ENCODE results near the gene SPAST. TPM values are rescaled to one million over a fixed set of nuclear protein-coding genes. Genes with fewer than 3 reads are reported as not detected.
A peak's percentile ranks its signal among the peaks of the same experiment; 100 is the strongest.
"Not testable (repeated sequence)": the region's sequence is repeated elsewhere in the genome, so short reads cannot be mapped to it uniquely, and the experiment has no call there.

SPAST gene, protein sequence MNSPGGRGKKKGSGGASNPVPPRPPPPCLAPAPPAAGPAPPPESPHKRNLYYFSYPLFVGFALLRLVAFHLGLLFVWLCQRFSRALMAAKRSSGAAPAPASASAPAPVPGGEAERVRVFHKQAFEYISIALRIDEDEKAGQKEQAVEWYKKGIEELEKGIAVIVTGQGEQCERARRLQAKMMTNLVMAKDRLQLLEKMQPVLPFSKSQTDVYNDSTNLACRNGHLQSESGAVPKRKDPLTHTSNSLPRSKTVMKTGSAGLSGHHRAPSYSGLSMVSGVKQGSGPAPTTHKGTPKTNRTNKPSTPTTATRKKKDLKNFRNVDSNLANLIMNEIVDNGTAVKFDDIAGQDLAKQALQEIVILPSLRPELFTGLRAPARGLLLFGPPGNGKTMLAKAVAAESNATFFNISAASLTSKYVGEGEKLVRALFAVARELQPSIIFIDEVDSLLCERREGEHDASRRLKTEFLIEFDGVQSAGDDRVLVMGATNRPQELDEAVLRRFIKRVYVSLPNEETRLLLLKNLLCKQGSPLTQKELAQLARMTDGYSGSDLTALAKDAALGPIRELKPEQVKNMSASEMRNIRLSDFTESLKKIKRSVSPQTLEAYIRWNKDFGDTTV
- total RNA-seq = 10 to 100 TPM; 20.5 to 34.3 (median 24.8) TPM

DNA sequence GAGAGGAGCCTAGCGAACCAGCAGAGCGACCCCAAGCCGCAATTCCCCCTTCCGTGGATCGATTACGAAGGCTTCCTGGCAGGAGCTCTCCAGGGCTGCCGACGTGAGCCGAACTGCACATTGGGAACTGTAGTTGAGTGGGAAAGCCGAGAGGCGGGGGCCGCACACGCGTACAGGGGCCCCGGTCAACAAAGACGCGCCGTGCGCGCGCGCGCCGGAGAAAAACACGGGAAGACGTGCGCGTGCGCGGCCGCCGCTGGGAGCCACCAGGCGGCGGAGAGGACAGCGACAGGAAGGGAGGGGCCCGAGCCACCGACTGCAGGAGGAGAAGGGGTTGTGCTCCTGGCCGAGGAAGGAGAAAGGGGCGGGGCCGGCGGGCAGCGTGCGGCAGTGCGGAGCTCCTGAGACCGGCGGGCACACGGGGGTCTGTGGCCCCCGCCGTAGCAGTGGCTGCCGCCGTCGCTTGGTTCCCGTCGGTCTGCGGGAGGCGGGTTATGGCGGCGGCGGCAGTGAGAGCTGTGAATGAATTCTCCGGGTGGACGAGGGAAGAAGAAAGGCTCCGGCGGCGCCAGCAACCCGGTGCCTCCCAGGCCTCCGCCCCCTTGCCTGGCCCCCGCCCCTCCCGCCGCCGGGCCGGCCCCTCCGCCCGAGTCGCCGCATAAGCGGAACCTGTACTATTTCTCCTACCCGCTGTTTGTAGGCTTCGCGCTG is at the start of gene SPAST:
Gene SPAST (plus strand): TSS at position 247 of the 711 bp plus-strand sequence. CDS start 276 bp downstream, at position 523.
- peak in 1 of 2 donors; percentile 71 for TF ChIP-seq POLR2A (IDR thresholded peaks at IDR 0.05)
- TF ChIP-seq, protein P1, sequence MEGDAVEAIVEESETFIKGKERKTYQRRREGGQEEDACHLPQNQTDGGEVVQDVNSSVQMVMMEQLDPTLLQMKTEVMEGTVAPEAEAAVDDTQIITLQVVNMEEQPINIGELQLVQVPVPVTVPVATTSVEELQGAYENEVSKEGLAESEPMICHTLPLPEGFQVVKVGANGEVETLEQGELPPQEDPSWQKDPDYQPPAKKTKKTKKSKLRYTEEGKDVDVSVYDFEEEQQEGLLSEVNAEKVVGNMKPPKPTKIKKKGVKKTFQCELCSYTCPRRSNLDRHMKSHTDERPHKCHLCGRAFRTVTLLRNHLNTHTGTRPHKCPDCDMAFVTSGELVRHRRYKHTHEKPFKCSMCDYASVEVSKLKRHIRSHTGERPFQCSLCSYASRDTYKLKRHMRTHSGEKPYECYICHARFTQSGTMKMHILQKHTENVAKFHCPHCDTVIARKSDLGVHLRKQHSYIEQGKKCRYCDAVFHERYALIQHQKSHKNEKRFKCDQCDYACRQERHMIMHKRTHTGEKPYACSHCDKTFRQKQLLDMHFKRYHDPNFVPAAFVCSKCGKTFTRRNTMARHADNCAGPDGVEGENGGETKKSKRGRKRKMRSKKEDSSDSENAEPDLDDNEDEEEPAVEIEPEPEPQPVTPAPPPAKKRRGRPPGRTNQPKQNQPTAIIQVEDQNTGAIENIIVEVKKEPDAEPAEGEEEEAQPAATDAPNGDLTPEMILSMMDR (IDR thresholded peaks at IDR 0.05) = peak; percentile 32 to 89 (median 68)
- Histone ChIP-seq H3K27ac (peak within 1 kb of the TSS; percentile 84 to 89 (median 85)), H3K27me3 (no peaks in the 10 kb centered on the region), H3K4me1 (peaks cover 12% of the 10 kb centered on the region in 2 donors), H3K36me3 (no peaks in the 10 kb centered on the region), H3K4me3 (replicated peaks in 1 of 3) (peak within 1 kb of the TSS; percentile 70 to 92 (median 75)), H3K9me3 (no peaks in the 10 kb centered on the region)
- DNase-seq = peak; percentile 98 to 99
- WGBS, 2 donors = 0% methylated on average over 25 to 64 of the region's 79 CpGs
- intact Hi-C loops (cut with DNase I) = loop anchor here (10.0 kb wide), 2 partner anchors 49 to 101 kb away; partner anchors contain the start of genes MEMO1 and SLC30A6

DNA sequence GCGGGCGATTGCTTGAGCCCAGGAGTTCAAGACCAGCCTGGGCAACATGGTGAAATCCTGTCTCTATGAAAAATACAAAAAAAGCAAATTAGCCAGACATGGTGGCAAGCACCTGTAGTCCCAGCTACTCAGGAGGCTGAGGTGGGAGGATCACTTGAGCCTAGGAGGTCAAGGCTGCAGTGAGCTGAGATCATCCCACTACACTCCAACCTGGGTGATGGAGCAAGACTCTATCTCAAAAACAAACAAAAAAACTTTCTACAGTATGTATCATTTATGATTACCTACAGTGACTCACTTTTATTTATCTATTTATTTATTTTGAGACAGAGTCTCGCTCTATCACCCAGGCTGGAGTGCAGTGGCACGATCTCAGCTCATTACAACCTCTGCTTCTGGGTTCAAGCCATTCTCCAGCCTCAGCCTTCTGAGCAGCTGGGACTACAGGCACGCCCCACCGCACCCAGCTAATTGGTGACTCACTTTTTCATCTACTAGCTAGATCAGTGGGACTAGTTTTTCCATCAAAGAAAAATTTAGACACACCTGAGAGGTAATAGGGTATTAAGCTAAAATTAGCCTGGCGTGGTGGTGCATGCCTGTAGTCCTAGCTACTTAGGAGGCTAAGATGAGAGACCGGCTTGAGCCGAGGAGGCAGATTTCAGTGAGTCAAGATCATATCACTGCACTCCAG is 44.4 kb upstream of the SPAST start:
- intact Hi-C loops (cut with DNase I) = loop anchor here (10.0 kb wide), 1 partner anchor 46 kb away; the partner anchor contains the start of gene SPAST
- not testable (repeated sequence) for H3K27me3 ChIP-seq; H3K9me3 ChIP-seq; H3K27ac ChIP-seq; H3K4me3 ChIP-seq (replicated peaks in 1 of 3); H3K4me1 ChIP-seq; DNase-seq
- WGBS, 2 donors = 98% methylated on average over 9 of the region's 9 CpGs
- H3K36me3 ChIP-seq = peaks cover 12 to 19% of the 10 kb centered on the region in 2 donors

DNA sequence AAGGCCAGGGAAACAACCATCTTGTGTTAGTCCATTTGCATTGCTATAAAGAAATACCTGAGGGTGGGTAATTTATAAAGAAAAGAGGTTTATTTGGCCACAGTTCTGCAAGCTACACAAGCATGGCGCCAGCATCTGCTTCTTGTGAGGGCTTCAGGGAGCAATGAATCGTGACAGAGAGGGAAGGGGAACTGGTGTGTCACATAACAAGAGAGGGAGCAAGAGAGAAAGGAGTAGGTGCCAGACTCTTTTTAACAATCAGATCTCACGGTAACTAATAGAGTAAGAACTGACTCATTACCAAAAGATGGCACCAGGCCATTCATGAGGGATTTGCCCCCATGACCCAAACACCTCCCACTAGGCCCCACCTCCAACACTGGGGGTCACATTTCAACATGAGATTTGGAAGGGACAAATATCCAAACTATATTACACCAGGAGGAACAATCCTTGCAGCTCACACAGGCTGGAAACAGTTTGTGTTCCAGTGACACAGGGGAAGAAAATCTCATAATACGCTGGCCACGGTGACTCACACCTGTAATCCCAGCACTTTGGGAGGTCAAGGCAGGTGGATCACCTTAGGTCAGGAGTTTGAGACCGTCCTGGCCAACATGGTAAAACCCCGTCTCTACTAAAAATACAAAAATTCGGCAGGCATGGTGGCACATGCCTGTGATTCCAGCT is 29.0 kb upstream of the SPAST start:
- H3K27ac ChIP-seq; H3K27me3 ChIP-seq; intact Hi-C loops (cut with DNase I); H3K4me3 ChIP-seq (replicated peaks in 1 of 3); H3K9me3 ChIP-seq: not testable (repeated sequence)
- DNase-seq = peak; percentile 39 to 61
- Histone ChIP-seq H3K36me3 (peaks cover 0 to 10% of the 10 kb centered on the region in 2 donors), H3K4me1 (peaks cover 14 to 22% of the 10 kb centered on the region in 2 donors)
- WGBS, 2 donors = 62 to 66% methylated on average over 8 of the region's 8 CpGs

DNA sequence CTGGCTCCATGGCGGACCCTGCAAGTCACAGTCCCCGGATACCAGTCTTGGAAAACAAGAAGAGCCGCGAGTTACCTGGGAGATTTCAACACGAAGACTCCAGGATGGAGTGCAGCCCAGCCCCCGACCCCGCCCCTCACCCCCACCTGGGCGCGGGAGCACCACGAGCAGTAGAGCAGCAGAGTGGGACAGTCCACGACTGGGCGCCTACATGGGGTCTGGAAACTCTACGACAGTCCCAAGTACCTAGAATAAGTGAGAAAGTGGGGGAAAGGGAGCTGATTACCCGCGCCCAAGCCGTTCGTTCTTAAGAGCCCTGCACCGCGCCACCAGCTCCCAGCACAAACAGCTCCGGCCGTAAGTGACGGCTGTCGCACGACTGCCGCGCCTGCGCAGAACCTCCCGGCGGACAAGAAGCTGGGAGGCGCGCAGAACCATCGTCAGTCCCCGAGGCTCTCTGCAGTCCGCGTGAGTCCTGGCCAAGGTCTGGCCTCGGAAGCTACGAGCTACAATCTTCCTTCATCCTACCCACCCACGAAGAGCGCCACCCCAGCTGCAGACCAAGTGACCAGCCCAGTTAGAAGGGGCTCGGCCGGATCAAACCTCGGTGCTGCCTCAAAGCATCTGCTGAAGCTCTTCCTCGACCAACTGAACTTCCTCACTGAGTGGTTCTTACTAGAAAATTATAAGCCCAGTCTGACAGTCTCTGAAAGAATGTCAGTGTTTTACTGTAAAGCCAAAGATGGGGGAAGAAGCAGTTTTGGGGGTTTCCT is 23.7 kb upstream of the SPAST start, which contains the start of gene DPY30:
Gene DPY30 (minus strand): TSS at position 359 of the 773 bp plus-strand sequence. CDS start 349 bp downstream, at position 10.
- peak; percentile 92 to 93 for DNase-seq
- peak within 1 kb of the TSS; percentile 70 to 75 (median 71) for H3K4me3 ChIP-seq (replicated peaks in 1 of 3)
- TF ChIP-seq, protein P1 (IDR thresholded peaks at IDR 0.05) = no peak
- TF ChIP-seq POLR2A (IDR thresholded peaks at IDR 0.05) = peak in 1 of 2 donors; percentile 90
- intact Hi-C loops (cut with DNase I) = no loop called here
- H3K27ac ChIP-seq = peak within 1 kb of the TSS; percentile 67 to 89 (median 73)
- no peaks in the 10 kb centered on the region for H3K9me3 ChIP-seq
- no peaks in the 10 kb centered on the region for H3K27me3 ChIP-seq
- peaks cover 5 to 10% of the 10 kb centered on the region in 2 donors for H3K4me1 ChIP-seq
- no peaks in the 10 kb centered on the region for H3K36me3 ChIP-seq
- WGBS, 2 donors = 1 to 2% methylated on average over 11 to 23 of the region's 43 CpGs

DNA sequence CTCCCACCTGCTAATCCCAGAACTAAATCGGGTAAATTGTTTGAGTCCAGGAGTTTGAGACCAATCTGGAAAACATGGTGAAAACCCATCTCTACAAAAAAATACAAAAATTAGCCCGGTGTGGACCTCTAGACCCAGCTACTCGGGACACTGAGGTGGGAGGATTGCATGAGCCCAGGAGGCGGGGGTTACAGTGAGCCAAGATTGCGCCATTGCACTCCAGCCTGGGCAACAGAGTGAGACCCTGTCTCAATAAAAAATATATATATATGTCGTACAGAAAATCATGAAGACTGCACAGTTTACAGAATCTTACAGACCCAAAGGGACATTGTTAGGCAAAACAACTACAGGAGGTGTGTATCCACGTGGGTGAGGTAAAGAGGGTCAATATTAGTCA is 19.8 kb upstream of the SPAST start:
- Histone ChIP-seq H3K27ac (no peak overlapping the region), H3K36me3 (no peaks in the 10 kb centered on the region), H3K4me1 (peaks cover 4 to 5% of the 10 kb centered on the region in 2 donors), H3K9me3 (no peaks in the 10 kb centered on the region), H3K4me3 (replicated peaks in 1 of 3) (no peak overlapping the region), H3K27me3 (no peaks in the 10 kb centered on the region)
- DNase-seq = no peak
- 76 to 83% methylated on average over 7 of the region's 7 CpGs for WGBS, 2 donors
- intact Hi-C loops (cut with DNase I) = no loop called here
- TF ChIP-seq POLR2A (IDR thresholded peaks at IDR 0.05) = no peak
- TF ChIP-seq, protein P1 (IDR thresholded peaks at IDR 0.05) = no peak
